ENCODE results near the gene MCL1. TPM values are rescaled to one million over a fixed set of nuclear protein-coding genes. Genes with fewer than 3 reads are reported as not detected.
"Not testable (repeated sequence)": the region's sequence is repeated elsewhere in the genome, so short reads cannot be mapped to it uniquely, and the experiment has no call there.

The MCL1 gene
- total RNA-seq, 4 donors from 2014 or later: 102 to 154 (median 140) TPM

- TF ChIP-seq POLR2A (IDR thresholded peaks at IDR 0.05): no peak
- TF ChIP-seq CTCF (IDR thresholded peaks at IDR 0.05): no peak
- peak overlapping the region in 2 of 4 donors; percentile 73 to 83 for H3K27ac ChIP-seq
- H3K4me3 ChIP-seq: no peak overlapping the region
- peaks cover 0 to 11% (median 0%) of the 10 kb centered on the region in 4 donors for H3K4me1 ChIP-seq
- no peaks in the 10 kb centered on the region for H3K9me3 ChIP-seq
- peak in 1 of 3 donors; percentile 13 for DNase-seq
- H3K36me3 ChIP-seq: peaks cover 0 to 10% (median 0%) of the 10 kb centered on the region in 3 donors
- H3K27me3 ChIP-seq: no peaks in the 10 kb centered on the region
Measured at GRCh38 chr1:150596976-150597375, 17.6 kb upstream of the MCL1 start.

GRCh38 chr1:150596095-150596892, 16.9 kb upstream of the MCL1 start:
- DNase-seq: peak in 2 of 3 donors; percentile 39 to 55
- Histone ChIP-seq H3K9me3 (no peaks in the 10 kb centered on the region), H3K27me3 (no peaks in the 10 kb centered on the region)

GRCh38 chr1:150582371-150582770, 3.0 kb upstream of the MCL1 start:
- DNase-seq: no peak
- H3K36me3 ChIP-seq: peaks cover 0 to 11% (median 0%) of the 10 kb centered on the region in 3 donors
- H3K4me1 ChIP-seq: peaks cover 0 to 8% (median 0%) of the 10 kb centered on the region in 4 donors
- no peak overlapping the region for H3K4me3 ChIP-seq
- H3K27me3 ChIP-seq: no peaks in the 10 kb centered on the region
- TF ChIP-seq CTCF (IDR thresholded peaks at IDR 0.05): no peak
- H3K27ac ChIP-seq: no peak overlapping the region
- no peaks in the 10 kb centered on the region for H3K9me3 ChIP-seq

More at GRCh38 chr1:150596095-150596892, 16.9 kb upstream of the MCL1 start:
- peak overlapping the region in 2 of 4 donors; percentile 73 to 83 for H3K27ac ChIP-seq
- peaks cover 0 to 16% (median 0%) of the 10 kb centered on the region in 4 donors for H3K4me1 ChIP-seq
- TF ChIP-seq POLR2A (IDR thresholded peaks at IDR 0.05) (peak in 1 of 2 donors; percentile 45), CTCF (IDR thresholded peaks at IDR 0.05) (no peak)
- H3K4me3 ChIP-seq: no peak overlapping the region
- peaks cover 0 to 10% (median 0%) of the 10 kb centered on the region in 3 donors for H3K36me3 ChIP-seq

- not testable (repeated sequence) for H3K4me3 ChIP-seq, H3K27me3 ChIP-seq
- peak in 2 of 3 donors; percentile 7 to 33 for DNase-seq
Measured at GRCh38 chr1:150581962-150582361, 2.6 kb upstream of the MCL1 start.

GRCh38 chr1:150581437-150581836, 2.0 kb upstream of the MCL1 start:
- peaks cover 0 to 20% (median 0%) of the 10 kb centered on the region in 3 donors for H3K36me3 ChIP-seq
- H3K4me3 ChIP-seq, H3K27me3 ChIP-seq, H3K27ac ChIP-seq, H3K4me1 ChIP-seq, H3K9me3 ChIP-seq: not testable (repeated sequence)
- peak in 2 of 3 donors; percentile 20 to 36 for DNase-seq

More at GRCh38 chr1:150581962-150582361, 2.6 kb upstream of the MCL1 start:
- H3K4me1 ChIP-seq, H3K9me3 ChIP-seq, H3K27ac ChIP-seq: not testable (repeated sequence)
- peaks cover 0 to 15% (median 0%) of the 10 kb centered on the region in 3 donors for H3K36me3 ChIP-seq

- not testable (repeated sequence) for H3K4me3 ChIP-seq, H3K4me1 ChIP-seq, H3K27me3 ChIP-seq, H3K9me3 ChIP-seq
- peak in 2 of 3 donors; percentile 8 to 51 for DNase-seq
- H3K36me3 ChIP-seq: peaks cover 0 to 25% (median 0%) of the 10 kb centered on the region in 3 donors
- peak overlapping the region in 1 of 4 donors; percentile 99 for H3K27ac ChIP-seq
Measured at GRCh38 chr1:150580966-150581365, 1.6 kb upstream of the MCL1 start.

GRCh38 chr1:150579945-150580642, 684 bp upstream of the MCL1 start:
- Histone ChIP-seq H3K27me3 (no peaks in the 10 kb centered on the region), H3K27ac (peak overlapping the region; percentile 97 to 100 (median 100)), H3K4me3 (peak overlapping the region; percentile 81 to 99 (median 88)), H3K4me1 (peaks cover 0 to 15% (median 3%) of the 10 kb centered on the region in 4 donors), H3K36me3 (peaks cover 0 to 34% (median 0%) of the 10 kb centered on the region in 3 donors), H3K9me3 (no peaks in the 10 kb centered on the region)
- DNase-seq: peak in 2 of 3 donors; percentile 22 to 47
- no peak for TF ChIP-seq POLR2A (IDR thresholded peaks at IDR 0.05)
- no peak for TF ChIP-seq CTCF (IDR thresholded peaks at IDR 0.05)
